AG10803 (cell line): ENCODE measurements around the gene SNRNP25.

Source experiments
- DNase-seq: peaks from one replicate; pipeline ENCODE4 v3.0.0; 2010; ENCODE audit warnings: low read depth
- H3K4me3 ChIP-seq: 2 replicates; pipeline ENCODE4 v1.5.1; 2011; ENCODE audit warnings: mild to moderate bottlenecking, low read length, control low read depth
- TF ChIP-seq, protein P1 (sequence below): conservative IDR thresholded peaks from 2 replicates; pipeline ENCODE4 v1.5.1; 2011; ENCODE audit warnings: mild to moderate bottlenecking, low read length, control low read depth, inconsistent platforms

The SNRNP25 gene

DNA sequence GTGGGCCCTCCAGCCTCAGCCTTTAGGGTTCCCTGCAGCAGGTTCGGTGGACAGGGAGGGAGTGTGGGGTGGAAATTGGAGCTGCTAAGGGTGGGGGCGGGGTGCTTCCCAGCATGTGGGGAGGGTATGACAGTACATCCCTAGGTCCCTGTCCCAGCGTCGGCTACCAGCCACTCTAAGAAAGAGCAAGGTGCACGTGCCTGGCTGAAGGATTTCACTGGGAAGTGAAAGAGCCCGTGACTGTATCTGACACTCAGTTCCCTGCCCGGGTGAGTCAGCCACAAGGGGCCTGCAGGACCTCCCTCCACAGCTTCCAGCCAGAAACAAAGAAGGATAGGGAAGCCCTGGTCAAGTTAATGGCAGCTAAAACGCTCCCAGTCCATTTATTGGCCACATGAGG is 4.1 kb downstream of the SNRNP25 start:
- TF ChIP-seq, protein P1, sequence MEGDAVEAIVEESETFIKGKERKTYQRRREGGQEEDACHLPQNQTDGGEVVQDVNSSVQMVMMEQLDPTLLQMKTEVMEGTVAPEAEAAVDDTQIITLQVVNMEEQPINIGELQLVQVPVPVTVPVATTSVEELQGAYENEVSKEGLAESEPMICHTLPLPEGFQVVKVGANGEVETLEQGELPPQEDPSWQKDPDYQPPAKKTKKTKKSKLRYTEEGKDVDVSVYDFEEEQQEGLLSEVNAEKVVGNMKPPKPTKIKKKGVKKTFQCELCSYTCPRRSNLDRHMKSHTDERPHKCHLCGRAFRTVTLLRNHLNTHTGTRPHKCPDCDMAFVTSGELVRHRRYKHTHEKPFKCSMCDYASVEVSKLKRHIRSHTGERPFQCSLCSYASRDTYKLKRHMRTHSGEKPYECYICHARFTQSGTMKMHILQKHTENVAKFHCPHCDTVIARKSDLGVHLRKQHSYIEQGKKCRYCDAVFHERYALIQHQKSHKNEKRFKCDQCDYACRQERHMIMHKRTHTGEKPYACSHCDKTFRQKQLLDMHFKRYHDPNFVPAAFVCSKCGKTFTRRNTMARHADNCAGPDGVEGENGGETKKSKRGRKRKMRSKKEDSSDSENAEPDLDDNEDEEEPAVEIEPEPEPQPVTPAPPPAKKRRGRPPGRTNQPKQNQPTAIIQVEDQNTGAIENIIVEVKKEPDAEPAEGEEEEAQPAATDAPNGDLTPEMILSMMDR, result no peak
- H3K4me3 ChIP-seq, result no peak overlapping the region
- no peak for DNase-seq

DNA sequence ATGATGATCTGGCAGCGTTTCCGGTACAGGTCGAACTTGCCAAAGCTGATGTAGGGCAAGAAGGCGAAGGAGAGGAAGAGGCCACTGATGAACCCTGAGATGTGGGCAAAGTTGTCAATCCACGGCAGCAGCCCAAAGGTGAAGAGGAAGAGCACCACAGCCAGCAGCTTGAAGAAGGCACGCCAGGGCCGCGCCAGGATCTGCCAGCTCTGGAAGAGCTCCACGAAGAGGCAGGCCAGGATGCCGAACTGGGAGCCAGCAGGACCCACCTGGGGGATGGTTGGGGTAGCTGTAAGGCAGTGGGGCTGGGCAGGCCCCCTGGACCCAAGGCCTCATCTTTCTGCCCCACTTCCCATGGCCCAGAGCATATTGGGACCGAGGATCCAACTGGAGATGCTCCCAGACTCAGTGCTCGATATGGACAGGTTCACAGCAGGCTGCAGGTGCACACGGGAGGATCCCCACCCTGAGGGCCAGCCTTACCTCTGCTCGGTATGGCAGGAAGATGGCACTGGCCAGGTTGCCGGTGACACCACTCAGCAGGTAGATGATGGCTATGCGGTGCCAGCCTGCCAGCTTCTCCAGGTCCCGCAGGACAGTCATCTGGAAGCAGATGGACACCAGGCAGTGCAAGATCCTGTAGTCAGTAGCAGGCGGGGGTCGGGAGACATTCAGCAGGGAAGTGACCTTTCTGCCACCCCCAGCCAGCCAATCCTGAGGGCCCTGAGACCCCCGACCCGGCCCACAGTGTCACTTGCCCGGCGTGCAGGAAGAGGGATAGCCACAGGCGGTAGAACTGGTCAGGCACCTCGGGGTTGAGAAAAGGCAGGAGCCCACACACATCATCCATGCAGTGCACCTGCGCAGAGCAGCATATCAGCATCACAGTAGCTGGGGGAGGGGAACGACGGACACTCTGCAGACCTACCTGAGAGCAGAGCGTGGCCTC is 5.1 kb downstream of the SNRNP25 start:
- no peak for DNase-seq
- no peak overlapping the region for H3K4me3 ChIP-seq
- TF ChIP-seq, protein P1, result no peak

DNA sequence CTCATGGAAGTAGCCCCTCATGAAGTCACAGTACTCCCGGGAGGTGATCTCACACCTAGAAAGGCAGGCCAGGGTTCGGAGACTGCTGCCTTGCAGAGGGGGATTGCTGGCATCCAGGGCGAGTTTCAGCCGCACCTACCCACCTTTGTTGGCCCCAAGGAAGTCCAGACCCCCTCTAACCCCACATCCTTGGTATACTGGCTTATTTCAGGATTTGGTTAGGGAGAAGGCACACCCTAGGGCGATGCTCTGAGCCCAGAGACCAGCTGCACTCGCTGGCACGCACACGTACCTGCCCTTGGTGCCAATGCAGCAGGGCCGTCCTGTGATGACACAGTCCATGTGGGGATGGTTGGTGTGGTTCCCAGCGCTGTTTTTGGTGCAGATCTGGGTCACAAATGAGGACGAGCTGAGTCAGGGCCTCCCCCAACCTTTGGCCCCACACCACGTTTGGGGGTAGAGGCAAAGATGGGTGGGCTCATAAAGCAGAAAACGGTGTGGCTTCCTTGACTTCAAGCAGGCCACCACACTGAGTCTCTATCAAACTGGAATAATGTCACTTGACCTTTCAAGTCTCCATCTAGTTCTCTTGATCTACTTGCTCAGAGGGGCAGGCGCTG is 5.9 kb downstream of the SNRNP25 start:
- DNase-seq, result no peak
- TF ChIP-seq, protein P1, result no peak
- H3K4me3 ChIP-seq, result no peak overlapping the region

DNA sequence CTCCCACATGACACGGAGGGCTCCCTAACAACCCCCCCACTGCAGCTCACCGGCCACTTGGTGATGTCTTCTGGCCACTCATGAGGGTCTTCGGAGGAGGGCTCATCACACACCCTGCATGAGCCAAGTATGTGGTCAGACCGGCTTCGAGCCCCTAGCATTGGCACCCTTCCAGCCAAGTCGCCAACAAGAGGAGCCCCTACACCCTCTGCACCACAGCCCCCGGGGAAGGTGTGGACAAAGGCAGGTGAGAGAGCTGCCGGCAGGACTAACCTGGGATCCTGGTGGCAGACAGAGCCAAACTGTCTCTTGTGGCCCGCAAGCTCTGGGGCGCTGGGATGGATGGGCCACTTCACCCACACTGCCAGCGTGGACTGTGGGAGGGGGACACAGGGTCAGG is 6.5 kb downstream of the SNRNP25 start:
- H3K4me3 ChIP-seq, result no peak overlapping the region
- DNase-seq, result no peak
- TF ChIP-seq, protein P1, result no peak

DNA sequence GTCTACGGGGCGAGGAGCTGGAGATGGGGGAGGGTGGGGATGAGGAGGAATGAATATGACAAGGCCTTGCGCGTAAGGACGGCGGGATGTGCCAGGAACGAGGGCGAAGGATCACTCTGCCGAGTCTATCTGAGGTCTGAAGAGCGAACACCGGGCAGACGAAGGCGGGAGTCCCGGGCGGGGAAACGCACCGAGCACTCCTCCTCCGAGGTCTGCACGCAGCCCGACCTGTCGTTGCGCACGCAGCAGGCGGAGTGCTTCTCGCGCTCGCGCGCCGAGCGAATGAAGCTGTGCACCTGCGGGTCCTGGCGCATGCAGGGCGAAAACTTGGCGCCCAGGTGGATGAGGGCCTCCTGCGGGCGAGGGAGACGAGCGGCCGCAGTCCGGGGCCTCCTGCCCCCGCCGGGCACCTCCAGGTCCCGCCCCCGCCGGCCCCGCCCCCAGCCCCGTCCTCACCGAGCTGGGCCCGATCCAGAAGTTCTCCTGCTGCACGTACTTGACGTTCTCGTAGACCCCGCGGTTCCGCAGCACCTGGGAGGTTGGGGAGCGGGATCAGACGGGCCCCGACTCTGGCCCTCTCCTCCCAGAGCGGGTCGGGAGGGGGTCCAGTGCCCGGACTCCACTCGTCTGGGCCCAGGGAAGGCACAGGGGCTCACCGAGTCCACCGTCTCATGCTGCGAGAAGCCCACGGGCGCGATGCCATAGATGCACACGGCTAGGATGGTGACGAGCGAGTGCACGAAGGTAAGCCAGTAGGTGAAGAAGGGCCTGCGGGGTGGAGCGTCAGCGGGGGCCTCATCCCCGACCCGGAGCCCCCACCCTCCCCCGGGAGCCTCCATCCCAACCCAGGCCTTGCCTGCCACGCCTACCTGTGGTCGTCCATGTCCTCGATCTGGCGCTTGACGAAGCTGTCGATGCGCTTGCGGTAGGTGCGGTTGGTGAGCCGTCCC is 7.6 kb downstream of the SNRNP25 start:
- no peak overlapping the region for H3K4me3 ChIP-seq
- TF ChIP-seq, protein P1, result no peak
- no peak for DNase-seq

DNA sequence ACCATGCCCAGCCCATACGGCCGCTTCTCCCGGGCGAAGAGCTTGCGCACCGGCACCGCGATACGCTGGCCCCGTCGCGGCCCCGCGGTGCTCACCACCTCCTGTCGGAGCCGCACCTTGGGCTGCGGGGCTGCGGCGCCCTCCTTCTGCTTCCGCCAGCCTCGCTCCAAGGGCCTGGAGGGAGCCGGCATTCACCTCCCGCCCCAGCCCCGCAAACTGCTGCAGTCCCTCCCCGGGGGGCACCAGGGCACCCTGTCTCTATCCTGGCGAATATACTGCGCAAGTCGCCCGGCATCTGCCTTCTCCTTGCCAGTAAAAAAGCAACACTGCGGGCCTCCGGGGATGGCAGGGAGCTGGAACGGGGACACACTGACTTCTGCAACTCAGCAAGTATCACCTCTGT is 8.3 kb downstream of the SNRNP25 start:
- DNase-seq, result no peak
- TF ChIP-seq, protein P1, result no peak
- H3K4me3 ChIP-seq, result no peak overlapping the region
